ENCODE data around the gene GNG7.

- TF ChIP-seq CTCF (IDR thresholded peaks at IDR 0.05) (no peak), EP300 (IDR thresholded peaks at IDR 0.05) (no peak)
Measured at GRCh38 chr19:2627855-2628254, 74.6 kb downstream of the GNG7 start.

Data from suprapubic skin (tissue), 3 donors.